Endodermal cell (in vitro differentiated cells): ENCODE measurements around the gene NT5C. TPM values are rescaled to one million over a fixed set of nuclear protein-coding genes. Genes with fewer than 3 reads are reported as not detected.
"Not testable (repeated sequence)": the region's sequence is repeated elsewhere in the genome, so short reads cannot be mapped to it uniquely, and the experiment has no call there.

Experiments
- DNase-seq: peaks from one replicate; pipeline ENCODE4 v3.0.0-alpha.2; 2017
- H3K27ac ChIP-seq: 2 replicates; pipeline ENCODE4 v1.5.1; 2013; ENCODE audit warnings: mild to moderate bottlenecking, low read depth, low read length, moderate library complexity
- H3K27me3 ChIP-seq: 2 replicates; pipeline ENCODE4 v1.6.1; 2013; ENCODE audit warnings: mild to moderate bottlenecking, low read length, moderate library complexity; ENCODE audit not compliant: insufficient read depth, control insufficient read depth, poor library complexity, severe bottlenecking
- H3K36me3 ChIP-seq: 2 replicates; pipeline ENCODE4 v1.7.0; 2013; ENCODE audit warnings: mild to moderate bottlenecking, low read length, moderate library complexity; ENCODE audit not compliant: control insufficient read depth, insufficient read depth
- H3K4me1 ChIP-seq: one replicate; pipeline ENCODE4 v1.7.0; 2013; ENCODE audit warnings: low read length; ENCODE audit not compliant: control insufficient read depth, insufficient read depth
- H3K4me3 ChIP-seq: 2 replicates; pipeline ENCODE4 v1.5.1; 2013; ENCODE audit warnings: mild to moderate bottlenecking, low read length, moderate library complexity
- H3K9ac ChIP-seq: 2 replicates; pipeline ENCODE4 v1.6.1; 2013; ENCODE audit warnings: mild to moderate bottlenecking, low read length, moderate library complexity; ENCODE audit not compliant: poor library complexity, severe bottlenecking; ENCODE audit errors: extremely low read depth
- H3K9me3 ChIP-seq: 2 replicates; pipeline ENCODE4 v1.6.1; 2013; ENCODE audit warnings: mild to moderate bottlenecking, low read length, moderate library complexity; ENCODE audit not compliant: control insufficient read depth
- H3K27ac Mint-ChIP-seq: 2 replicates; pipeline ENCODE4 v1.8.0; 2020; ENCODE audit warnings: mixed read lengths
- H3K27me3 Mint-ChIP-seq: 2 replicates; pipeline ENCODE4 v1.8.0; 2021; ENCODE audit warnings: mild to moderate bottlenecking, mixed read lengths; ENCODE audit not compliant: insufficient read depth
- H3K36me3 Mint-ChIP-seq: 2 replicates; pipeline ENCODE4 v1.8.0; 2020; ENCODE audit warnings: low read depth, mixed read lengths
- H3K4me1 Mint-ChIP-seq: 2 replicates; pipeline ENCODE4 v1.8.0; 2020; ENCODE audit warnings: mixed read lengths
- H3K4me3 Mint-ChIP-seq: 2 replicates; pipeline ENCODE4 v1.8.0; 2020; ENCODE audit warnings: mild to moderate bottlenecking, moderate library complexity, mixed read lengths
- H3K9me3 Mint-ChIP-seq: 2 replicates; pipeline ENCODE4 v1.8.0; 2020; ENCODE audit warnings: mild to moderate bottlenecking, mixed read lengths
- CTCF ChIP-seq: fragments of 200-600 bp; sonication (generic); conservative IDR thresholded peaks from 2 replicates; pipeline ENCODE4 v1.5.0; 2021; ENCODE audit warnings: antibody characterized with exemption, mild to moderate bottlenecking
- WGBS, 2 experiments: methylation state at CpG; one replicate each; pipeline versions ENCODE4 v1.1.5 to v1.1.7; 2013; ENCODE audit warnings: missing lambda C conversion rate in 2 of 2, mixed read lengths in 1 of 2; ENCODE audit not compliant: insufficient coverage in 1 of 2, insufficient read length in 1 of 2; 5-methylcytosine and 5-hydroxymethylcytosine counted together
- total RNA-seq, 2 donors: library from RNA; stranded (reverse); fragmentation: NEBNext Ultra II Directional in 1 of 2; extraction: Animal tissue kit (Norgen Biotek cat#: 25700) in 1 of 2; gene quantifications; 2 replicates in 1 of 2; 3 replicates in 1 of 2; pipeline ENCODE4 v1.2.1, GENCODE V29; 2021

Gene NT5C
- total RNA-seq, 2 donors from 2014 or later = 69.1 to 80.3 TPM

- H3K27ac ChIP-seq = no peak overlapping the region
- Mint-ChIP-seq H3K36me3 (peaks cover 24% of the 10 kb centered on the region), H3K9me3 (no peaks in the 10 kb centered on the region), H3K4me1 (peaks cover 4% of the 10 kb centered on the region), H3K27ac (peak overlapping the region; percentile 90), H3K4me3 (peak overlapping the region; percentile 79), H3K27me3 (no peaks in the 10 kb centered on the region)
- DNase-seq = no peak
- no peak for TF ChIP-seq CTCF
- H3K4me1 ChIP-seq = peaks cover 3% of the 10 kb centered on the region
- H3K9ac ChIP-seq = peak overlapping the region; percentile 17
- H3K4me3 ChIP-seq = peak overlapping the region; percentile 83
- H3K27me3 ChIP-seq = no peaks in the 10 kb centered on the region
- H3K36me3 ChIP-seq = peaks cover 37% of the 10 kb centered on the region
- no peaks in the 10 kb centered on the region for H3K9me3 ChIP-seq
- WGBS, 2 experiments = 90 to 94% methylated on average over 17 to 24 of the region's 24 CpGs
Measured at GRCh38 chr17:75130059-75130631, 1.4 kb downstream of the NT5C start.

DNA sequence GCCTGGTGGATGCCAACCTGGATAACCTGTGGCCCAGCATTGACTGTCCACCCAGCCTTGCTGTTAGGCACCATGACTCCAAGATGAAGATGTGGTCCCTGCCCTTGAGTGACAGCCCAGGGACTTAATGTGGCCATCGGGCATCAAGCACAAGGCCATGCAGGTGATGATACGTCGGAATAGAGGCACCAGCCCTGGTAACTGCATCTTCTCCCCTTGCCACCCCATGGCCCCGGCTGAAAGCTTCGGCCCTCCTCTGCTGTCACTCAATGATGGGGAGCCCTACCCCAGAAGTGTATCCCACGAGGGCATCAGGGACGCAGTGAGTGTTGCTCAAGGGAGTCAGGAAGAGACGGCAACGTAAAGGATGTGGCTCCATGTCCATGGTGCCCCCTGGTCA, 2.0 kb downstream of the NT5C start:
- Mint-ChIP-seq H3K4me1 (peaks cover 4% of the 10 kb centered on the region), H3K36me3 (peaks cover 26% of the 10 kb centered on the region), H3K27me3 (no peaks in the 10 kb centered on the region), H3K9me3 (no peaks in the 10 kb centered on the region), H3K4me3 (peak overlapping the region; percentile 12), H3K27ac (no peak overlapping the region)
- Histone ChIP-seq H3K4me3 (no peak overlapping the region), H3K4me1 (peaks cover 3% of the 10 kb centered on the region), H3K9me3 (no peaks in the 10 kb centered on the region), H3K9ac (no peak overlapping the region), H3K36me3 (peaks cover 38% of the 10 kb centered on the region), H3K27me3 (no peaks in the 10 kb centered on the region), H3K27ac (no peak overlapping the region)
- WGBS, 2 experiments = 89 to 91% methylated on average over 6 to 9 of the region's 9 CpGs
- no peak for DNase-seq
- no peak for TF ChIP-seq CTCF

DNA sequence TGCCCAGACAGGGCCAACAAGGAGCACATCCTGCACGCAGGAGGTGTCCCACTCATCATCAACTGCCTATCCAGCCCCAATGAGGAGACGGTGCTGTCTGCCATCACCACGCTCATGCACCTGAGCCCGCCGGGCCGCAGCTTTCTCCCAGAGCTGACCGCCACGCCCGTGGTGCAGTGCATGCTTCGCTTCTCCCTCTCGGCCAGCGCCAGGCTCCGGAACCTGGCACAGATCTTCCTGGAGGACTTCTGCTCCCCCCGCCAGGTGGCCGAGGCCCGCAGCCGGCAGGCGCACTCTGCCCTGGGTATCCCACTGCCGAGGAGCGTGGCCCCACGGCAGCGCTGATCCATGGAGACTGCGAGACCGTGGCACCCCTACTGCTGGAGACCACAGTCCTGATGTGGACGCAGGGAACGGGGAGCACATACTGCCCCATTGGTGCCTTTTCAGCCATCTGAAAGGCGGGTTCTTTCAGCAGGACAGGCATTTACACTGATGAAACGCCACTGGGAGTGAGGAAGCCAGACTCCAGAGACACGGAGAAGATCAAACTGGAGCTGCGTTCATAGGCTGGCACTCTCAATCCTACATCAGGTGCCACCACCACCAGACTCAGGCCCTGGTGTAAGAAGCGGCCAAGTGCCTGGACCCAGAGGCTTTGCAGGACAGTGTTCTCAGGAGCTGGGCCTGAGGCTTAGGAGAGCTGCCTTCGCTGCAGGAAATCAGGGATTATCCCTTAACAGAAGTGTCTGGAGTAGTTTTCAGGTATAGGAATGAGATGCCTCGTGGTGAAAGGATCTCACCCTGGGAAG, 2.6 kb downstream of the NT5C start:
- Histone ChIP-seq H3K9ac (no peak overlapping the region), H3K36me3 (peaks cover 42% of the 10 kb centered on the region), H3K27ac (no peak overlapping the region), H3K27me3 (no peaks in the 10 kb centered on the region), H3K9me3 (no peaks in the 10 kb centered on the region), H3K4me3 (no peak overlapping the region), H3K4me1 (peaks cover 3% of the 10 kb centered on the region)
- Mint-ChIP-seq H3K36me3 (peaks cover 33% of the 10 kb centered on the region), H3K9me3 (no peaks in the 10 kb centered on the region), H3K4me3 (peak overlapping the region; percentile 12), H3K27ac (no peak overlapping the region), H3K27me3 (no peaks in the 10 kb centered on the region), H3K4me1 (peaks cover 4% of the 10 kb centered on the region)
- WGBS, 2 experiments = 95 to 97% methylated on average over 19 to 33 of the region's 33 CpGs
- TF ChIP-seq CTCF = no peak
- DNase-seq = no peak

DNA sequence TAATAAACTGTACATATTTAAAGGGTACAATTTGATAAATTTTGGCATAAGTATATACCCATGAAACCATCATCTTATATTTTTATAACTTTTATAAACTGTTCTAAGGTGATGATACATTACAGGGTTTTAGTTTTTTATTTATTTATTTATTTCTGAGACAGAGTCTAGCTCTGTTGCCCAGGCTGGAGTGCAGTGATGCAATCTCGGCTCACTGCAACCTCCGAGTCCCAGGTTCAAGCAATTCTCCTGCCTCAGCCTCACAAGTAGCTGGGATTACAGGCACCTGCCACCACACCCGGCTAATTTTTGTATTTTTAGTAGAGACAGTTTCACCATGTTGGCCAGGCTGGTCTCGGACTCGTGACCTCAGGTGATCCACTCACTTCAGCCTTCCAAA, 3.6 kb downstream of the NT5C start:
- H3K9ac ChIP-seq, H3K9me3 Mint-ChIP-seq, H3K4me3 Mint-ChIP-seq, H3K27me3 Mint-ChIP-seq, DNase-seq, H3K27me3 ChIP-seq, H3K9me3 ChIP-seq, H3K27ac Mint-ChIP-seq, H3K4me1 Mint-ChIP-seq, H3K4me3 ChIP-seq, H3K27ac ChIP-seq, H3K4me1 ChIP-seq: not testable (repeated sequence)
- peaks cover 44% of the 10 kb centered on the region for H3K36me3 ChIP-seq
- WGBS, 2 experiments = 95 to 98% methylated on average over 5 of the region's 5 CpGs
- peaks cover 35% of the 10 kb centered on the region for H3K36me3 Mint-ChIP-seq
